ENCODE measurements around the gene UBTD1.
A peak's percentile ranks its signal among the peaks of the same experiment; 100 is the strongest.

UBTD1 gene

DNA sequence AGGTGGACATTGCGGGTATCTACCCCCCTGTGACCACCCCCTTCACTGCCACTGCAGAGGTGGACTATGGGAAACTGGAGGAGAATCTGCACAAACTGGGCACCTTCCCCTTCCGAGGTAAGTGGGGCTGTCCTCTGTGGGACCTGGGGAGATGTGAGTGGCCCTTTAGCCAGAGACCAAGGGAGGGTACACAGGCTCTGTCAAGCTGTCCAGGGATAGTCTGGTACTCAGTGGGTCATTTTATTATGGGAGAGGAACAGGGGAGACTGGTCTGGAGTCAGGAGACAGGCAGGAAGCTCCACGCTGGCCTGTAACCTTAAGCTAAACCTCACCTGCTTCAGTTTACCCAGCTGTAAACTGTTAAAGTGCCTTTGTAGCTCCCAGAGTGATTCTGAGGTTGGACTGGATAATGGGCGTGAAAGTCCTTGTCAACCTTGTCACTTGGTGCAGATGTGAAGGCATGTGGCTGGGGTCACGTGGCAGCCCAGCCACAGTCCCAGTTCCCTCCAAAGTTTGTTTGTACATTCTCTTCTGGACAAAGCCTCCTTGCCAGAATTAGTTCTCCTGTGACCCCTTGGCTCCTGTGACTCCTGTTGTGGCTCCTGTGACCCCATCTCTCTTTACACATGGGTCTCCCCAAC is 86.2 kb downstream of the UBTD1 start:
- DNase-seq (ENCODE audit: low spot score): no peak

DNA sequence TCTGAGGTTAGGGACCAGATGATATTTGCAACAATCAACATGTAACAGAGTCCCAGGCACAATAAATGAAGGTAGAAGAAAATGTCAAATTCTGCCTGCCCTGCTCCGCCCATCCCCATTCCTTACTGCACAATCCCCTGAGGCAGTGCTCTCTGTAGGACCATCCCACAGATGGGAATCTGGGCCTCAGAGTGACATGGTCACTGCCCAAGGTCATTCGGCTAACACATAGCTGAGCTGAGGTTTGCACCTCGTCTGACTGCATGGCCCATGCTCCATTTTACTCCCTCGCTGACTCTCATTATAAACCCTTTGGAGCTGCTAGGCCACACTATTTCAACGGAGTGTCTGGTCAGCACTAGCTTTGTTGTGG is 86.7 kb downstream of the UBTD1 start:
- no peak for DNase-seq (ENCODE audit: low spot score)

- DNase-seq (ENCODE audit: low spot score): no peak
Measured at GRCh38 chr10:97587183-97587582, 88.5 kb downstream of the UBTD1 start.

DNA sequence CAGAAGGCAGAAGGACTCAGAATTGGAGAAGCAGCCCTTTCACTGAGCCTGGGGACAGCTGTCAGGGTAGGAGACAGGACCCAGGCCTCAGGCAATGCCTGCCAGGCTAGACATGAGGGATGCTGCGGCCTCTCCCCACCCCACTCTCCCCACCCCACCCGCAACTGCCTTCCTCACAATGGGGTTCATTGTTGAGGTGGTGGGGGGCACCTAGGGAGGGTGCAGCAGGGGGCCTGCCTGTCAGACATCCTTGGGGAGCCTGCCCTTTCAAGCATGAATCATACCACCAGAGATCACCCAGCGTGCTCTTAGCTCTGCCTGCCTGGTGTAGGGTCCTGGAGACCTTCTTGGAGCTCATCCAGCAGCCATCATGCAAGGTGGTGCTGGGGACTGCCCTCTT is 90.8 kb downstream of the UBTD1 start, which contains the start of gene C10orf62:
TSS of gene C10orf62 (plus strand) at position 243 of the 400 bp plus-strand sequence. CDS start 177 bp downstream, outside the sequence.
- DNase-seq (ENCODE audit: low spot score): no peak

DNA sequence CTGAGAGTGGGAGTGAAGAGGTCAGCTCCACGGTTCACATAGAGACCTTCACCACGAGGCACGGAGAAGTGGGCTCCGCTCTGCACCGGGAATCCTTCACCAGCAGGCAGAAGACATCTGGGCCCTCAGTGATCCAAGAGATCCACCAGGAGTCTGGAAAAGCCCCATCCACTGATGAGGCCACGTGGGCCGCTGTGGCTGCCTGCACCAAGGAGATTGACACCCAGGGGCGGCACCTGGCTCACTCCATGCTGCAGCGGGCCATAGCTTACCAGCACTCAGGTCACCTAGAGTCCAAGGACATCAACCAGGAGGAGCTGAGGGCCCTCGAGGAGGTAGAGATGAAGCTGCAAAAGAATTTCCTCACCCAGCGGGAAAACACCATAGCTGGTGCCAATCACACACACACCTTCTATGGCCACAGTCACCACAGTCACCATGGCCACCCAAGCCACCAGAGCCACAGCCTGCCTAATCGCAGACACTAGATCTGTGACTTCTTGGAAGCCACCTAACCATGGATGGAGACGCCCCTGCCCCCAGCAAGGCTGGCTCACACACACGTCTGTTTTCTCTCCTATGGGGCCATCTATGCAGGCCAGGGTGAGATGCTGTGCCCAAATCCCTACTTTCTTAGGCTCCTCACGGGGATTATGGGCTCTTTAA is 91.5 kb downstream of the UBTD1 start:
- DNase-seq (ENCODE audit: low spot score): no peak

- no peak for DNase-seq (ENCODE audit: low spot score)
Measured at GRCh38 chr10:97590748-97591495, 92.2 kb downstream of the UBTD1 start.

DNA sequence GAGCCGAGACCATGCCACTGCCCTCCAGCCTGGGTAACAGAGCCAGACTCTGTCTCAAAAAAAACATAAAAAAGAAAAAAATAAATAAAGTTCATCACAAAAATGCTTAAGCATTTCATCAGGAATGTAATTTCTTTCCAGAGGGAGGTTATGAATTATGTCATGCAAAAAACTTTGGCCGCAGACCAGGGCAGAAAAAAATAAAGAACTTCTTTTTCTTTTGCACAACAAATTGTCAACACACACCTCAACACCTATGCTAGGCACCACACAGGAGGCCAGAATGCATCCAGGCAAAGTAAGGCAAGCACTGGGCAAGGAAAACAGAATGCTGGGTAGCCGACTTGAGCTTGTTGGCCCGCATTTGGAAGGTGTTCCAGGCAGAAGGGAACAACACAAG is 94.7 kb downstream of the UBTD1 start:
- no peak for DNase-seq (ENCODE audit: low spot score)

DNA sequence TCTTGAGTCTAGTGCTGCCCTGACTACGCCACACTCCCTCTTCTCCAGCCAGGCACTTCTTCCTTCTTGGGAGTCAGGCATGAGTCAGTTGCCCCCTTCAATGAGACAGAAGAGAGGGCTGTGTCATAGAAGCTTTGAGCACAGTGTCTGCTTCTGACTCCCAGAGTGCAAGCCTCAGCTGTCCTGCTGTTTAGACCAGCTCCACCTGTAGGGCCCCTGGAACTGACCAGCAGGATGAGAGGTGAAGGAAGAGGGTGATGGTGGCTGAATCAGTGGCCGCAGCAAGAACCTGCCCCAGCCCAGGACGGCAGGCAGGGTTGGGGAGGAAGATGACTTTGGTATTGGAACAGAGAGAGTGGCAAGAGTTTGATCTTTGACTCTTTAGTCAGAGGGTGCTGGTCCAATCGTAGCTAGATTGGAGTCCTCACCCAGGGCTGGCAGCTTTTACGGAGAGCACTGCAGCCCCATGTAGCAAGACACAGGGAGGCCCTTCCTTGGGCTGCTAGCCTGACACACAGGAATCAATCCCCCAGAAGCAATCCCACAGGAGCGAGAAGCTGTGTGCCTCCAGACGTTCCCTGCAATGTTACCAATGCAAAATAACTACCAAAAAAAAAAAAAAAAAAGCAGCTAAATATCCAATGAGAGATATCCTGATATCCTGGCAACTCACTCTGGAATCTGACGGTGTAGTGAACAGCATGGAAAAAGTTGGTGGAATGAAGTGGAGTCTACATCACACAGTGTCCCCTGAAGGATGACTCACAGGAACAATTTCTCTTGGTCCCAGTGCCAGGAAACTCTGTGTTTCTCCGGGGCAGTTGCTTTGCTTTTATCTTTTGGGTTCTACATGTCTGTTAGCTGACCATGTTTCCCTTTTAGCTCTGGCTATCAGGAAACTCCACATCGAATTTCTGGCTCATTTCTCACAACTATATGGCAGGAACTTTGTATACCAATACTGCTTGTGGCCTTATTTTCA is 97.7 kb downstream of the UBTD1 start:
- DNase-seq (ENCODE audit: low spot score): no peak

- peak; percentile 30 for DNase-seq (ENCODE audit: low spot score)
Measured at GRCh38 chr10:97597778-97598177, 99.1 kb downstream of the UBTD1 start.

- no peak for DNase-seq (ENCODE audit: low spot score)
Measured at GRCh38 chr10:97598407-97599271, 99.9 kb downstream of the UBTD1 start.

- no peak for DNase-seq (ENCODE audit: low spot score)
Measured at GRCh38 chr10:97599272-97599619, 100.5 kb downstream of the UBTD1 start.

DNA sequence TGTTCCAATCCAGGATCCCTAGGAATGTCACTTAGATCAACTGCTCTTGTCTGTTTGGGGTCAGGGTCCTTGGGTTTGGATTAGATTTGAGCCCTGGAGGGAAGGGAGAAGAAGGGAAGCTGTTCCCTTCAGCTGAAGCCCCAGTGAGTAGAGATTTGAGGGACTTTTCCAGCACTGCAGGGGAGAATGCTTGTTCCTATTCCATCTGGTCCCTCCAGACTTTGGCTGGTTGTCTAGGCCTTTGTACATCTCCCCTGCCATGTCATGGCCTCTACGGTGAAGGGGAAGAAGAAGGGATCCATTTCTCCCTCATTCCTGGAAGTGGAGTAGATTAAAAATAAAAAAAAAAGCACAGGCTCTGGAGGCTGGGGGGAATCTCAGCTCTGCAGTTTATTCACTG is 101.9 kb downstream of the UBTD1 start:
- DNase-seq (ENCODE audit: low spot score): no peak

DNA sequence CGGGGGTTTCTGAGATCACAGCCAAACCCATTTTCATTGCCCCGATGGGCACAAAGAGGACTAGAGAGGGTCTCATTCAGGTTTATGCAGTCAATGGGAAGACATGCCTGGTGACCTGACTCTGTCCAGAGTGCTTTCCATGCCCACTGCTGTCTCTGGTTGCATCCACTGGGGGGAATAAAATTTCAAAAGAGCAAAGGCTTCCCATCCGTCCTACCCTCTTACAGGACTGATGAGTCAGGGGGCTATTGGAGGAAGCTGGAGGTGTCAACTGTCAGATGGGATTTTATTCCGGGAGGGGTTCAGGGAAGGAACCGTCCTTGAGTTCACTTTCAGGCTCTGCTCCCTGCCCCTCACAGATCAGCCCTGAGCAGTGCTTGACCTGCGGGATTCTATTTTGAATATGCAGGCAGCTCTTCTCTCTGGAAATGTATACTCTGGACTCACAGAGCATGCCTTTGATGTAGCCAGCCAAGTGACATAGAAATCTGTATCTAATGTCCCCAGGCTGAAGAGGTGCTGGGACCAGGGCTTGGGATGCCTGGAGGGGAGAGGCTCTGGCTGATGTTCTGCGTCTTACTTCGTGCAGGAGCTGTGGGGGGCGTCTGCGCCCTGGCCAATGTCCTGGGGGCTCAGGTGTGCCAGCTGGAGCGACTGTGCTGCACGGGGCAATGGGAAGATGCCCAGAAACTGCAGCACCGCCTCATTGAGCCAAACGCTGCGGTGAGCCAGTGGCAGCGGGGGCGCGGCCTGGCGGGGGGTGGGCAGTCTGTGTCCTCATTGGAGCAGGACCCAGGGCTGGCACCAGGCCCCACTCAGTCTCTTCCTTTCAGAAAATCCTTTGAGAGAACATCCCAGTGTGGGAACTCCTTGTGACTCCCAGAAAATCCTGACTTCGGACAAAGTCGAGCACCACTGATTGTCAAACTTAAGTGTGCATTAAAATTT is 102.8 kb downstream of the UBTD1 start:
- no peak for DNase-seq (ENCODE audit: low spot score)

DNA sequence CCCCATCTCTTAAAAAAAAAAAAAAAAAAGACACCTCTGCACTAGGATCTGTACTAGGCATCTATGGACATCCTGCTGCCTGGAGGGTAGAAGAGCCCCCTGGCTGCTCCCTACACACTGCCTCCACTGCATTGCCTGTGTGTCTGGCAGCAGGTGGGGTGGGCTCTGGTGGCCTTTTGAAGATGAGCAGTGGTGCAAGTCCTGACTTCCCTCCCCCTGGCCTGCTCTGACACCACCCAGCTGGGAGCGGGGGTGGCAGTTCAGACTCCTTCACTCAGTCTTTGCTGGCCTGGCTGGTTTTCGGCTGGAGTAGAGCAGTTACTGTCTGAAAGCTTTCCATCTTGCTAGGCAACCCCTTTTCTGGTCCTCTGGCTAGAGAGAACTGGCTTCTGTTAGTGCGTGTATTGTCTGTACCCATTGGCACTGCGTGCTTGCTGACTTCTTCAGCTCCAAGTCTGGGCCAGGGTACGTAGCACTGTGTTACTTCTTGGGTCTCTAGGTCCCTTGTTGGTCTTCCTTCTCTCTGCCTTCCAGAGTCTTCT is 108.4 kb downstream of the UBTD1 start:
- DNase-seq (ENCODE audit: low spot score): no peak

DNA sequence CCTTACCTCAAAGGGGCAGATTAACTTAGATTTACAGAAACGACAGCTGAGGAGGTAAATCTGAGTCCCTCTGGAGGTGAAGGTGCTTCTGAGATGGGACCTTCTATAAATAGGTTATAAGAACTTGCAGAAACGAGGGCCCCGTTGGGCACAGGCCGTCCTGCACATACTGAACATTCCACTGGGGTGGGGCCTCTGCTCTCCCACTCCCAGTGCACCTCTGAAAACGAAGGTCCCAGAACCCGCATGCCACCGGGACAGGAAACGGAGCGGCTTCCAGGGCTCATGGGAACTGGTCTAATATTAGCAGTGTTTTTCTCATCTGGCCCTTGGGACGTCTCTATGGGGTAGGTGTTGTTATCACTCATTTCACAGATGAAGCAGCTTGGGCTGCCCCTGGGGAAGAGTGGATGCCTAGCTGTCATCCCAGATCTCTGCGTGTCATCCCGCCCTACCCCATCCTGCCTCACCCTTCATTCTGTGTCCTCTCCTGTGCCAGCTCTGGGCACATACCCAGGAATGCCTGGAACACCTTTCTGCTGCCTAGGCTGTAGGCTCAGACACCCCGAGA is 110.4 kb downstream of the UBTD1 start:
- no peak for DNase-seq (ENCODE audit: low spot score)

DNA sequence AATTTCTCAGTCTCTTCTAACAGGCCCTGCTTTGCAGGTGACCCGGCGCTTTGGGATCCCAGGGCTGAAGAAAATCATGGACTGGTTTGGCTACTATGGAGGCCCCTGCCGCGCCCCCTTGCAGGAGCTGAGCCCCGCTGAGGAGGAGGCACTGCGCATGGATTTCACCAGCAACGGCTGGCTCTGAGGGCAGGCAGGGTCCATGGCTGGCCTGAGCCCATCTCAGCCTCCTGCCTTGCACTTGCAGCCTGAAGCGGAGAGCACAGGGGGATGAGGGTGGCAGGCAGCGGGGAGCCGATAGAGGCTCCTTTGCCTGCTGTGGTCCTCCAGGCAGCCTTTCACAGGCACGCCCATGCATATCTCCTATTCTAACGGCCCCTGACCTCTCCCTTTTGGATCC is 112.7 kb downstream of the UBTD1 start:
- DNase-seq (ENCODE audit: low spot score): no peak

DNA sequence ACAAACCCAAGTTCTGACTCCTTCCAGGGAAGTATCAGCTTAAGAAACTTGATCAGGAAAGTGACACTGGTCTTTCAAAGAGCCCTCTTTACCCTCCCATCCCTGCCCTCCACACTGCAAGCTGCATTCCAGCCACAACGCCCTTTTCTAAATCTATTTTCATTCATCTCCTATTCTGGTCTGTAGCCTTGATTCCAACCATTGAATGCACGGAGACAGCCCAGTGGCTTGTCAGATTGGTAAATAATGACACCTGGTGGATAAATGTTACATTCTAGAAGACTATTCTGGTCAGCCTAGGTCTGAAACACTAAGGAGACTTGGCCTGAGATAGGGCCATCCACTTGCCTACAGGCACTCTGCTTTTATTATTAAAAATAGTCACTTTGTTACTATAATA is 113.7 kb downstream of the UBTD1 start:
- peak; percentile 40 for DNase-seq (ENCODE audit: low spot score)

GRCh38 chr10:97618285-97618684 is 119.6 kb downstream of the UBTD1 start:
- no peak for DNase-seq (ENCODE audit: low spot score)

DNA sequence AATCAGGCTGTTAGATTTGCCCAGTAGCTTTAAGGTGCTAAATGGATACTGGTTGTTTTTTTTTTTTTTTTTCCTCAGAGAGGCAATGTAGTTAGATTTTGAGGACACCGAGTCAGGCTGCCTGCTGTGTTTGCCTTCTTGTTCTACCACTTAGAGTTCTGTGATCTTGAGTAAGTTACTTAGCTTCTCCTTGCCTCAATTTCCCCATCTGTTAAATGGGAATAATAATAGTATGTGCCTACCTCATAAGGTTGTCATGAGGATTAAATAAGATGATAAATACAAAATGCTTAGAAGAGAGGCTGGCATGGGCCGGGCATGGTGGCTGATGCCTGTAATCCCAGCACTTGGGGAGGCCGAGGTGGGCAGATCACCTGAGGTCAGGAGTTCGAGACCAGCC is 120.0 kb downstream of the UBTD1 start:
- DNase-seq (ENCODE audit: low spot score): no peak
